CD4-positive, alpha-beta T cell treated with Interleukin-4 for 1 hour (primary cell): Measurements from ENCODE around the gene KCNAB1.
"Not testable (repeated sequence)": the region's sequence is repeated elsewhere in the genome, so short reads cannot be mapped to it uniquely, and the experiment has no call there.

Experiments
- DNase-seq, 2 donors: peaks; one replicate each; pipeline ENCODE4 v3.0.0-alpha.2; 2020 to 2022

The KCNAB1 gene

GRCh38 chr3:156176629-156177210, 56.3 kb downstream of the KCNAB1 start:
- DNase-seq: no peak

DNA sequence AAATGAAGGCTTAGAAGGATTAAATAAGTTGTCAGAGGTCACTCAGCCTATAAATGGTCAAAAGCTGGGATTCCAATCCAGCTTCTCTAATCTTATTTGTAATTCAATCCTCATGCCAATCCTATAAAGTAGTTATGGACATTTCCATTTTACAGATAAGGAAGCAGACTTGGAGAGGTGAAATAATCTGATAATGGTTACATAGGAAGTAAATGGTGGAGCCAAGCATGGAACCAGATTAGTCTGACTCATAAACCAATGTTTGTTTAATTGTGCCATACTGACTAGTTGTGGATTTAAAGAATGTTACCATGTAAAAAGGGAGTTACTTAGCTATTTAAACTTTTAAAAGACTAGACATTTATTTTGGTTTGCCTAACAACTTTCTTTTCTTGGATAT, 59.7 kb downstream of the KCNAB1 start:
- DNase-seq: no peak

GRCh38 chr3:156181509-156181908, 61.1 kb downstream of the KCNAB1 start:
- DNase-seq: no peak

DNA sequence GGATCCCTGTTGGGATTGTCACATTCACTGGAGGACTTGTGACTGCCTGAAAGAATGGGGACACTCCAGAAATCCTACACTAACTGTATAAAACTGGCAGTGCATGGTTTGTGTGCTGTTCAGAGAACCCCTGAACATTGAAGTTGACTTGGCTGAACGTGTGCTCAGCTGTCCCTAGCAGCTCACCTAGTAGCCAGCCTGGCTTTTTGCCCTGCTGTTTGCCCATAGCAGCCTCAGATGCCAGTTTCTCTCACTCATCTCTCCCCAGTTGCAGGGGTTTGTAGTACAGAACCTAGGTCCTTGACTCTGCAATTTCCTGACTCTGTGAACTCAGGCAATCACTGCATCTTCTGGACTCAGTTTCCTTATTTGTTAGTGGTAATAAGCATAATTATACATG, 63.0 kb downstream of the KCNAB1 start:
- DNase-seq: no peak

- DNase-seq: no peak
Measured at GRCh38 chr3:156184156-156184555, 63.8 kb downstream of the KCNAB1 start.

GRCh38 chr3:156187146-156187769, 66.9 kb downstream of the KCNAB1 start:
- no peak for DNase-seq

DNA sequence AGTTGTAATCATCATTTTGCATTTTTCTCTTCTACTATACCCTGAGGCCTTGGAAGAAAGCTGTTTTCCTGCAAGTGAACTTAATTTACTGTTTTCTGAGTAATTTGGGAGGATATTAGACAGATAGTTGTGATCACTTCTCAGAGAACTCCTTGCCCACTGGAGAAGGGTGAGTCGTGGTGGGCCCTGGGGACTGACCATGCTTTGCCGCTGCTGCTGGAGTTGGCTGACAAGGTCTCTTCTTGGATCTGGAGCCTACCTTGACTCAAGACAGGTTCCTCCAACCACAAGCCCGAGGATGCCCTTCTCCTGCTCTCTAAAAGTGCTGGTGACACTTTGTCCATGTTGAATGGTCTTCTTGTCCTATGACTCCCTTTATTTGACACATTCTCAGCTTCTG, 68.4 kb downstream of the KCNAB1 start:
- no peak for DNase-seq

DNA sequence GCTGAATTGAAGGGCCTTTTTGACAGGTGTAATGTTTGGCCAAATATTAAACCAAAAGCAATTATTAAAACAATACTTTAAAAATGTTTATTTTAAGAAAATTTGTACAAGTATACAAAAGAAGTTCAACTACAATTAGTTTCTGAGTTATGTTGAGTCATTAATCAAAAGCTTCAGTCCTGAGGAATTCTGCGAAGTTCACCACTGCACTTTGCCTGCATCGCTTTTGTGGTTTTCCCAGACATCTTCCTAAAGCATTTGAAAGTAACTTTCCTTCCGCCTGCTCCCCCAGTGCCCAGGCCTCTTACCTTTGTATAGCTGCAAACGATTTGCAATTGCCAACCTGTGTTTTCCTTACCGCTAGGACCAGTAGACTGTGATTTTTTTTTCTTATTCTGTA, 69.5 kb downstream of the KCNAB1 start:
- DNase-seq: no peak

- DNase-seq: not testable (repeated sequence)
Measured at GRCh38 chr3:156194945-156195344, 74.6 kb downstream of the KCNAB1 start.

GRCh38 chr3:156197152-156197551, 76.8 kb downstream of the KCNAB1 start:
- not testable (repeated sequence) for DNase-seq

DNA sequence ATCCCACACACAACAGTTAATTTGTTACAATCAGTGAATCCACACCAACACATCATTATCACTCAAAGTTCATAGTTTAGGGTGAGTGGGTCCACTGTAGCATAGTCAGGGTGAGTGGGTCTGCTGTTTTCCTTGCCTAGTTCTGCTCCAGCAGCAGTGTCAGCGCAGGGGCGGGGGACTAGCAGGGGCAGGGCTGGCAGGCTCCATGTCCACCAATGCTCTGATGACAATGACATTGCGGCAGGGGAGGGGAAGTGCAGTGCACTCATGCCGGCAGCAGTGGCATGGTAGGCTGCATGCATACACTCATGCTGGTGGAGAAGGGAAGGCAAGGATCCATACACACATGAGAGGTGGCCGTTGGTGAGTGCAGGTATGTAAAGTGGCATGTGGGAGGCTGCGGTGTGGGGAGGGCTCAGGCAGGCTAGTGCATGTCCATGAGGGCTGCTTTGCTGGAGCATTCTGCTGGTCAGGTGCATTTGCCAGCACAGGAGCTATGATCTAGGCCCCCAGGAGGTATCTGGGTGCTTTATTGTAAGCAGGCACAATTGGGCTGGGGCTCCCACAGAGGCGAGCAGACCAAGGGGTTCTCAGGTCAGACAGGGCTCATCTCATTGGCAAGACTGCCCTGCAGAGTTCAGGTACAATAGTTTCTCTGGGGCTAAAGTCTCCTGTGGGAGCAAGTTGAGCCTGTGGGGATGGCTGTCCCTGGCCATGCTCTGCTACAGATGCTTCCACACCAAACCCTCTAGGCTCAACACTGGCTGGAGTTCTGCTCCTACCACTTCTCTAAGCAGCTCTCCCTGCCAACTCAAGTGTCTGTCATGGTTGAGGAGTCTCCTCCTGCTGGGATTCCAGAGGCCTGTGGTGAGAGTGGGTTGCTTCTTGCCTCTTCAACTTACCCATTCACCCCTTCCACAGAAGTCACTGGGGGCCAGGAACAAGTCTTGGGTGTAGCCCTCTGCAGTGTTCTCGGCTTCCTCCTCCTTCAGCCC, 81.3 kb downstream of the KCNAB1 start:
- no peak for DNase-seq

GRCh38 chr3:156206157-156206556, 85.8 kb downstream of the KCNAB1 start:
- DNase-seq: no peak

GRCh38 chr3:156207802-156208685, 87.7 kb downstream of the KCNAB1 start:
- DNase-seq: no peak

- no peak for DNase-seq
Measured at GRCh38 chr3:156209631-156210335, 89.4 kb downstream of the KCNAB1 start.

- DNase-seq: no peak
Measured at GRCh38 chr3:156211583-156211982, 91.2 kb downstream of the KCNAB1 start.

DNA sequence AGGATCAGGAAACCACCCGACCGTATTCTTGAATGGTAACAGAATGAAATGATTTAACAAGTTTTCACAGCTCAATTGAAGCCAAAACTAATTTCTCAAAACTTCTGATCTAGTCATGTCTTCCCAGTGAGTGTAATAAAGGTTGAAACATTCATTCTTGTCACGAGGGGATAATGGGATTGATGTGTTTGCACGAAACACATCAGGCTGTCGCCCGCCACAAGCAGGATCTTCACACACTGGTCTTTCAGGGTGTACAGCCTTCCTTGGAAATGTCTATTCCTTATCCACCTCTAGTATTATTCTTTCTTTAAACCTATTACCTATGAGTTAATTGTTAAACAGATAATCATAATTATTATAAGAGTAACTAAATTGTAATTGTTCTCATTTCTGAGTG, 94.3 kb downstream of the KCNAB1 start:
- no peak for DNase-seq

- no peak for DNase-seq
Measured at GRCh38 chr3:156215751-156216150, 95.4 kb downstream of the KCNAB1 start.

DNA sequence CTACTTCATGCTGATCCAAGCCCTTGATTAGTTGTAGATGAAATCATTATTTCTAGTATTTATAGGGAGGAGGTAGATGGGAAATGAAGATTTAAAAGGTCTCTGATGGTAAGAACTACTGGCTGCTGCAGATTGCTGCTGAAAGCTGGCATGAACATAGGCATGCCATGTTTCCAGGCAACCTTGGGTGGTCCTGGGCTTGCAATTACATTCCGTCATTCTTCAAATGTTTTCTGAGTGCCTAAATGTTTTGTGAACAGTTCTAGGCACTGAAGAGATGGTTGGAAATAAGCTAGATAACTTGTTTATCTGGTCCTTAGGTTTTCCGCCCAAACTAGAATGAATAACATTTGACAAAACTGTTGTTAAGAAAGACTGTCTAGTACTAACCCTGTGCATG, 95.8 kb downstream of the KCNAB1 start:
- DNase-seq: no peak

- no peak for DNase-seq
Measured at GRCh38 chr3:156216852-156217251, 96.5 kb downstream of the KCNAB1 start.

- DNase-seq: no peak
Measured at GRCh38 chr3:156217674-156218352, 97.4 kb downstream of the KCNAB1 start.

DNA sequence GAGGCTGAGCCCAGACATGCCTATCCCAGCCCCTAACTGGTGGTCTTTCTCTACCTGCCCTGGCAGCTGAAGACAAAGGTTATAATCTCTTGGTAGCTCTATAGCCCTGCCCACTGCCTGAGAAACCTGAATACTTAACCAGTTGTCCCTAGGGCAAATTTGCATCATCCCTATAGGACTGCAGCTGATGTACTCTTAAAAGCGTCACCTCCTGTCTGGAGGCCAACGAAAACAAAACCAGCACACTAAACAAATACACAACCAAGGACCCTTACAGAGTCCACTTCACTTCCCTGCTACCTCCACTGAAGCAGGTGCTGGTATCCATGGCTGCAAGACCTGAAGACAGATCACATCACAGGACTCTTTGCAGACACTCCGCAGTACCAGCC, 98.0 kb downstream of the KCNAB1 start:
- DNase-seq: no peak

- DNase-seq: not testable (repeated sequence)
Measured at GRCh38 chr3:156222381-156222780, 102.0 kb downstream of the KCNAB1 start.
